ENCODE data around the gene CHIC2. TPM values are rescaled to one million over a fixed set of nuclear protein-coding genes. Genes with fewer than 3 reads are reported as not detected.

Gene CHIC2
- total RNA-seq, 6 experiments from 2014 or later: 8.4 to 22.9 (median 15.3) TPM

DNA sequence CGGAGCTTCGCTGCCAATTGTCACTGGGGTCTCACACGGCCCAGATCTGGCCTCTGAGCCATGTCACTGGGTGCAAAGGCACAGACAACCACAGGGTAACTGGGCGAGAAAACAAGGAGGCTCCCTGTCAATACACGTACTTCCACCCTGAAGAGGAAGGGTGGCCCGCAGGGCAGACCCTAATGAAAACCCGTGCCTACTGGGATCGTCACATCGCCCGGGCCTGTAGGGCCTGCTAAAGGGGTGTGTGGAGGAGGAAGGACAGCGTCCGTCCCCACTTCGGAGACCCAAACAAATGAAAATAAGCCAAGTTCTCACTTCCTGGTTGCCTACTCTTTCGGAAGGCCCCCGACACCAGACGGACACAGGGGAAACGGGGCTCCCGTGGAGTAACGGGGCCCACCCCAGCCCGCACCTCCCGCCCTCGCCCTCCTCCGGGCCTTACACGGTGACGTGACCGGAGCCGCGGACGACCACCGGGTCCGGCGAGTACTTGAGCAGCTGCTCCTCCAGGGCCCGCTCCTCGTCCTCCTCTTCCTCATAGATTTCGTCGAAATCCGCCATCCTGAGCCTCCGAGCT, 578 bp downstream of the CHIC2 start:
- DNase-seq (peak; percentile 54 to 71 (median 62)), ATAC-seq (peak; percentile 46 to 65 (median 56))
- WGBS (ENCODE audit: insufficient coverage, low coverage, low lambda C conversion rate, missing lambda C conversion rate): 0% methylated on average over 31 of the region's 38 CpGs
- H3K27ac ChIP-seq: peak overlapping the region; percentile 96 to 98 (median 98)
- intact Hi-C loops (cut with DNase I): no loop called here
- H3K4me3 ChIP-seq: peak overlapping the region; percentile 83 to 97 (median 92)
- TF ChIP-seq, protein P1, sequence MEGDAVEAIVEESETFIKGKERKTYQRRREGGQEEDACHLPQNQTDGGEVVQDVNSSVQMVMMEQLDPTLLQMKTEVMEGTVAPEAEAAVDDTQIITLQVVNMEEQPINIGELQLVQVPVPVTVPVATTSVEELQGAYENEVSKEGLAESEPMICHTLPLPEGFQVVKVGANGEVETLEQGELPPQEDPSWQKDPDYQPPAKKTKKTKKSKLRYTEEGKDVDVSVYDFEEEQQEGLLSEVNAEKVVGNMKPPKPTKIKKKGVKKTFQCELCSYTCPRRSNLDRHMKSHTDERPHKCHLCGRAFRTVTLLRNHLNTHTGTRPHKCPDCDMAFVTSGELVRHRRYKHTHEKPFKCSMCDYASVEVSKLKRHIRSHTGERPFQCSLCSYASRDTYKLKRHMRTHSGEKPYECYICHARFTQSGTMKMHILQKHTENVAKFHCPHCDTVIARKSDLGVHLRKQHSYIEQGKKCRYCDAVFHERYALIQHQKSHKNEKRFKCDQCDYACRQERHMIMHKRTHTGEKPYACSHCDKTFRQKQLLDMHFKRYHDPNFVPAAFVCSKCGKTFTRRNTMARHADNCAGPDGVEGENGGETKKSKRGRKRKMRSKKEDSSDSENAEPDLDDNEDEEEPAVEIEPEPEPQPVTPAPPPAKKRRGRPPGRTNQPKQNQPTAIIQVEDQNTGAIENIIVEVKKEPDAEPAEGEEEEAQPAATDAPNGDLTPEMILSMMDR (IDR thresholded peaks at IDR 0.05): no peak
- TF ChIP-seq POLR2A (IDR thresholded peaks at IDR 0.05): no peak
- no peaks in the 10 kb centered on the region for H3K9me3 ChIP-seq
- H3K27me3 ChIP-seq: no peaks in the 10 kb centered on the region
- H3K36me3 ChIP-seq: no peaks in the 10 kb centered on the region
- peaks cover 0 to 36% (median 7%) of the 10 kb centered on the region in 4 donors for H3K4me1 ChIP-seq

DNA sequence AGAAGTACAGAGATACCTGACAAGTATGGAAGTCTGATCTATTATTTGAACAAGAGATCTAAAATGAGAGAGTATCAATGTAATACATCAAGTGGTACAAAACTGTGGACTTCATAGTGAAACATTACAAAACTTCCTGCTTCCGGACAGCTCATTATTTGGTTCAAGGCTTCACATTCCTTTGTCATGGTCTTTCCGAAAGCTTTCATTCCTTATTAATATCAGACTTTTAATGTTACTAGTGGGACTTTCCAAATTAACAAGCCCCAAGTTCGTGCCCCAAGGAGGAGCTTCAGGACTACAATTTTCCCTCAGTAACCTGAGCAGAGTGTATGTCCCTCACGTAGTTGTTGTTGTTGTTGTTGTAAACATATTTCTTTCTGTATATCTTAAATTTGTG, 1.2 kb downstream of the CHIC2 start:
- peak; percentile 39 for TF ChIP-seq POLR2A (IDR thresholded peaks at IDR 0.05)
- TF ChIP-seq, protein P1 (IDR thresholded peaks at IDR 0.05): no peak
- H3K4me3 ChIP-seq: peak overlapping the region; percentile 83 to 97 (median 92)
- H3K9me3 ChIP-seq: no peaks in the 10 kb centered on the region
- H3K36me3 ChIP-seq: no peaks in the 10 kb centered on the region
- ATAC-seq (peak; percentile 13 to 33 (median 14)), DNase-seq (no peak)
- H3K27ac ChIP-seq: peak overlapping the region; percentile 96 to 98 (median 98)
- peaks cover 0 to 36% (median 7%) of the 10 kb centered on the region in 4 donors for H3K4me1 ChIP-seq
- no peaks in the 10 kb centered on the region for H3K27me3 ChIP-seq
- WGBS (ENCODE audit: insufficient coverage, low coverage, low lambda C conversion rate, missing lambda C conversion rate): 0% methylated on average over 4 of the region's 4 CpGs
- intact Hi-C loops (cut with DNase I): no loop called here

DNA sequence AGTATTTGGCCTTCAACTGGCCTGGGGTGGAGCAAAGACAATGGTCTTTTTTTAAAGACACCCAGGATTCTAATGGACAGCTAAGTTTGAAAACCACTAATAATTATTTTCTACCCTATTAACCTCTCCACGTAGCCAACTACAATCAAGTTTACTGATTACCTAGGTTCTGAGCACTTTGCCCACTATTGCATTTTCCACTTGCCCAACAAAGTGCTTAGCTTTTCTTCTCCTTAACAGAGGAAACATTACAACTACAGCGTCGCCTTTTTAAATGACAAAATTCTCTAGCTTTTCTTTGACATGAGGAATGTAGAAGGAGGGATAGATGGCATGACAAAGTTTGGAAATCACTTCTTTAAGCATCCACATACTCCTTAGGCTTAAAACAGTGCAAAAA, 2.0 kb downstream of the CHIC2 start:
- Histone ChIP-seq H3K9me3 (no peaks in the 10 kb centered on the region), H3K27me3 (no peaks in the 10 kb centered on the region), H3K4me3 (peak overlapping the region; percentile 83 to 97 (median 92)), H3K27ac (peak overlapping the region; percentile 96 to 98 (median 98)), H3K4me1 (peaks cover 0 to 44% (median 8%) of the 10 kb centered on the region in 4 donors), H3K36me3 (no peaks in the 10 kb centered on the region)
- WGBS (ENCODE audit: insufficient coverage, low coverage, low lambda C conversion rate, missing lambda C conversion rate): 18% methylated on average over 3 of the region's 3 CpGs
- ATAC-seq (peak in 3 of 4 donors; percentile 16 to 39 (median 35)), DNase-seq (no peak)
- TF ChIP-seq, protein P1 (IDR thresholded peaks at IDR 0.05): no peak
- peak; percentile 22 for TF ChIP-seq POLR2A (IDR thresholded peaks at IDR 0.05)
- intact Hi-C loops (cut with DNase I): no loop called here

DNA sequence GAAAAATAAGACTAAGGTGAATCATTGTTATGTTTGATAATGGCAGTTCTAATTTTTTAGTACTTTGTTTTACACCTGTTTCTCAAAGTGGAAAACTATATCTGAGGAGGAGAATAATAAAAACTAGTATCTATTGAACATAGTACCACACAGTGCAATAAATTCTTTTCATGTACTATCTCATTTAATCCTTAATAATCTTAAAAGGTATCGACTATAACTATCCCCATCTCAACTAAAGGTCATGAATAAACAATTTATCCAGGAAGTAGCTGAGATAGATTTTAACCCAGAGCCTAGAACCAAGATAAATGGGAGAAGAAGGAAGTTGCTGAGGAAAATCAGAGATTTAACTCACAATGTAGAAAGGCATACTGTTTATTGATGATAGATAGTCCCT, 2.5 kb downstream of the CHIC2 start:
- no peak for ATAC-seq
- Histone ChIP-seq H3K4me1 (peaks cover 3 to 49% (median 9%) of the 10 kb centered on the region in 4 donors), H3K9me3 (no peaks in the 10 kb centered on the region), H3K4me3 (peak overlapping the region in 2 of 3 donors; percentile 83 to 92), H3K36me3 (no peaks in the 10 kb centered on the region), H3K27me3 (no peaks in the 10 kb centered on the region), H3K27ac (peak overlapping the region in 2 of 3 donors; percentile 96 to 98)
- TF ChIP-seq POLR2A (IDR thresholded peaks at IDR 0.05): no peak
- TF ChIP-seq, protein P1 (IDR thresholded peaks at IDR 0.05): no peak
- intact Hi-C loops (cut with DNase I): no loop called here
- no peak for DNase-seq
- 20% methylated on average over 1 of the region's 1 CpG for WGBS (ENCODE audit: insufficient coverage, low coverage, low lambda C conversion rate, missing lambda C conversion rate)
